ENCODE results near the gene FOXF2.

- no peak for TF ChIP-seq POLR2A (IDR thresholded peaks at IDR 0.05; ENCODE audit: low read length)
- TF ChIP-seq GATA1 (IDR thresholded peaks at IDR 0.05; ENCODE audit: low read depth, low read length): no peak
Observed at GRCh38 chr6:1406306-1407072, 17.1 kb downstream of the FOXF2 start.

Measured in erythroblast (primary cell).